ENCODE results near the gene CDH24. TPM values are rescaled to one million over a fixed set of nuclear protein-coding genes. Genes with fewer than 3 reads are reported as not detected.
A peak's percentile ranks its signal among the peaks of the same experiment; 100 is the strongest.

The CDH24 gene
- total RNA-seq, 2 donors from 2014 or later = 1.1 to 6.2 TPM

- peak overlapping the region; percentile 90 for H3K4me3 ChIP-seq
- peaks cover 45% of the 10 kb centered on the region for H3K36me3 ChIP-seq
- TF ChIP-seq CTCF (IDR thresholded peaks at IDR 0.05) = no peak
- H3K27ac ChIP-seq = peak overlapping the region; percentile 4 to 78
- H3K27me3 ChIP-seq (replicated peaks; ENCODE audit: insufficient read depth) = no peaks in the 10 kb centered on the region
- H3K9me3 ChIP-seq = no peaks in the 10 kb centered on the region
- peaks cover 16 to 30% of the 10 kb centered on the region in 2 donors for H3K4me1 ChIP-seq (ENCODE audit: control insufficient read depth in 1 of 2, low read depth in 2 of 2)
- ATAC-seq (ENCODE audit: insufficient number of reproducible peaks, low FRiP score, low read depth) = no peak
- DNase-seq (ENCODE audit: low spot score) = no peak
Observed at GRCh38 chr14:23070262-23071129, 13.2 kb upstream of the CDH24 start.

- Histone ChIP-seq H3K4me3 (no peak overlapping the region), H3K36me3 (peaks cover 51% of the 10 kb centered on the region), H3K9me3 (no peaks in the 10 kb centered on the region), H3K4me1 (ENCODE audit: control insufficient read depth in 1 of 2, low read depth in 2 of 2) (peaks cover 16 to 30% of the 10 kb centered on the region in 2 donors), H3K27ac (no peak overlapping the region), H3K27me3 (replicated peaks; ENCODE audit: insufficient read depth) (no peaks in the 10 kb centered on the region)
- ATAC-seq (ENCODE audit: insufficient number of reproducible peaks, low FRiP score, low read depth) = no peak
- no peak for DNase-seq (ENCODE audit: low spot score)
- no peak for TF ChIP-seq CTCF (IDR thresholded peaks at IDR 0.05)
Observed at GRCh38 chr14:23069413-23069806, 12.1 kb upstream of the CDH24 start.

- DNase-seq (ENCODE audit: low spot score) (no peak), ATAC-seq (ENCODE audit: insufficient number of reproducible peaks, low FRiP score, low read depth) (peak; percentile 92)
- Histone ChIP-seq H3K27me3 (replicated peaks; ENCODE audit: insufficient read depth) (no peaks in the 10 kb centered on the region), H3K36me3 (peaks cover 51% of the 10 kb centered on the region), H3K4me3 (no peak overlapping the region), H3K4me1 (ENCODE audit: control insufficient read depth in 1 of 2, low read depth in 2 of 2) (peaks cover 16 to 30% of the 10 kb centered on the region in 2 donors), H3K27ac (no peak overlapping the region), H3K9me3 (no peaks in the 10 kb centered on the region)
- TF ChIP-seq CTCF (IDR thresholded peaks at IDR 0.05) = peak; percentile 94
Observed at GRCh38 chr14:23068789-23069412, 11.6 kb upstream of the CDH24 start.

GRCh38 chr14:23067847-23068788 lies 10.8 kb upstream of the CDH24 start:
- DNase-seq (ENCODE audit: low spot score) = no peak
- no peak for TF ChIP-seq CTCF (IDR thresholded peaks at IDR 0.05)
- Histone ChIP-seq H3K9me3 (no peaks in the 10 kb centered on the region), H3K4me1 (ENCODE audit: control insufficient read depth in 1 of 2, low read depth in 2 of 2) (peaks cover 16 to 30% of the 10 kb centered on the region in 2 donors), H3K36me3 (peaks cover 54% of the 10 kb centered on the region), H3K27me3 (replicated peaks; ENCODE audit: insufficient read depth) (no peaks in the 10 kb centered on the region), H3K27ac (no peak overlapping the region), H3K4me3 (no peak overlapping the region)
- no peak for ATAC-seq (ENCODE audit: insufficient number of reproducible peaks, low FRiP score, low read depth)

All from thoracic aorta (tissue), 2 donors.